SK-N-SH treated with all-trans-retinoic acid at 6 μM for 48 hours (cell line): ENCODE data around the gene ISOC2.

Source experiments
- ARNTL ChIP-seq: fragments of 450-650 bp; formaldehyde crosslinking; IDR thresholded peaks from 2 replicates; pipeline ENCODE4 v1.5.0; 2020; ENCODE audit warnings: low read depth, mild to moderate bottlenecking, moderate library complexity, borderline replicate concordance
- OSR1 ChIP-seq: fragments of 250-450 bp; sonication (Bioruptor Pico); IDR thresholded peaks from 2 replicates; pipeline ENCODE4 v1.8.0; 2022; ENCODE audit warnings: moderate library complexity, mild to moderate bottlenecking, inconsistent platforms
- RARB ChIP-seq: fragments of 250-450 bp; sonication (Bioruptor Pico); IDR thresholded peaks from 2 replicates; pipeline ENCODE4 v1.8.0; 2021; ENCODE audit warnings: mild to moderate bottlenecking, moderate library complexity
- ZC3H10 ChIP-seq: fragments of 250-450 bp; sonication (Bioruptor Pico); IDR thresholded peaks from 2 replicates; pipeline ENCODE4 v1.5.1; 2021; ENCODE audit warnings: mild to moderate bottlenecking, moderate library complexity
- ZFP3 ChIP-seq: fragments of 250-450 bp; sonication (Bioruptor Pico); IDR thresholded peaks from 2 replicates; pipeline ENCODE4 v1.5.0; 2020; ENCODE audit warnings: mild to moderate bottlenecking, moderate library complexity
- ZFP30 ChIP-seq: fragments of 450-650 bp; formaldehyde crosslinking; IDR thresholded peaks from 2 replicates; pipeline ENCODE4 v1.5.0; 2022; ENCODE audit warnings: mild to moderate bottlenecking, moderate library complexity
- TF ChIP-seq, protein P1 (sequence below): fragments of 250-450 bp; sonication (Bioruptor Pico); IDR thresholded peaks from 2 replicates; pipeline ENCODE4 v1.8.0; 2020; ENCODE audit warnings: mild to moderate bottlenecking, moderate library complexity, borderline replicate concordance
- TF ChIP-seq, protein P2 (sequence below): fragments of 250-450 bp; sonication (Bioruptor Pico); IDR thresholded peaks from 2 replicates; pipeline ENCODE4 v1.5.0; 2020; ENCODE audit warnings: mild to moderate bottlenecking, moderate library complexity
- TF ChIP-seq, protein P3 (sequence below): fragments of 250-450 bp; sonication (Bioruptor Pico); IDR thresholded peaks from 2 replicates; pipeline ENCODE4 v1.5.1; 2020; ENCODE audit warnings: low read depth, mild to moderate bottlenecking, moderate library complexity

DNA sequence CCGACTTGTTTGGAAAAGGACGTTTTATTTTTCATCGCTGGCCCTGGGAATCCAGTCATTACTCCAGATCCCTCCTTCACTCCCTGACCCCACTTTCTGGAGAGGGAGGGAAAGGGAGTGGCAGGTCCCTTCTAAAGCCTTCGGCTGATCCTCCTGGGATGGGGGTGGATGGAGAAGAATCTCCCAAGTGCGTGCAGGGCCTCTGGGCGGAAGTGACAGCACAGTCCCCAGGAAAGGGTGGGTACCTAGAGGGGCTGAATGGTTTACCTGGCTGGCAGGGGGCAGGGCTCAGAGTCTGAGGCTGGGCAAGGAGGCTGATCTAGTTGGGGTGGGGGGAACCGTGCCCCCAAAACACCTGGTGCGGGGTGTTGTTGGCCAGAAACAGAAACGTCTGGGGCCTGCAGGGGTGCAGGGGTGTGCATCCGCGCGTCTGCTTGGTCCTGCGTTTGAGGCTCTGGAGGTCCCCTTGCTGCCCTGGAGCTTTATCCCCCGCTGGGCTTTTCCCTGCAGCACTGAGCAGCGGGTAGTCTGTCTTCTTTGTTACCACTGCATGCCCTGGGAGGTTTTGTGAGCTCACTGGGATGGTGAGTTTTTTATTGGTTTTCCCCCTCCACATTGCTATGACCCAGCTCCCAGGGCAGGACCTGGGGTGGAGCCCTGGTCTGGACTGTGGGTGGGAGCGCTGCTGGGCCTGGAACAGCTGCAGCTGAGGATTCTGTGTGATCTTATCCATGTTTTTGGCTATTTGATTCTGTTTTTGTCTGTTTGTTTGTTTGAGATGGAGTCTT lies 12.0 kb upstream of the ISOC2 start:
- no peak for TF ChIP-seq ZFP30 (CRISPR knock-in tag)
- TF ChIP-seq, protein P1, sequence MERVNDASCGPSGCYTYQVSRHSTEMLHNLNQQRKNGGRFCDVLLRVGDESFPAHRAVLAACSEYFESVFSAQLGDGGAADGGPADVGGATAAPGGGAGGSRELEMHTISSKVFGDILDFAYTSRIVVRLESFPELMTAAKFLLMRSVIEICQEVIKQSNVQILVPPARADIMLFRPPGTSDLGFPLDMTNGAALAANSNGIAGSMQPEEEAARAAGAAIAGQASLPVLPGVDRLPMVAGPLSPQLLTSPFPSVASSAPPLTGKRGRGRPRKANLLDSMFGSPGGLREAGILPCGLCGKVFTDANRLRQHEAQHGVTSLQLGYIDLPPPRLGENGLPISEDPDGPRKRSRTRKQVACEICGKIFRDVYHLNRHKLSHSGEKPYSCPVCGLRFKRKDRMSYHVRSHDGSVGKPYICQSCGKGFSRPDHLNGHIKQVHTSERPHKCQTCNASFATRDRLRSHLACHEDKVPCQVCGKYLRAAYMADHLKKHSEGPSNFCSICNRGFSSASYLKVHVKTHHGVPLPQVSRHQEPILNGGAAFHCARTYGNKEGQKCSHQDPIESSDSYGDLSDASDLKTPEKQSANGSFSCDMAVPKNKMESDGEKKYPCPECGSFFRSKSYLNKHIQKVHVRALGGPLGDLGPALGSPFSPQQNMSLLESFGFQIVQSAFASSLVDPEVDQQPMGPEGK (CRISPR knock-in tag) = no peak
- TF ChIP-seq ZC3H10 = no peak
- no peak for TF ChIP-seq ZFP3 (CRISPR knock-in tag)
- TF ChIP-seq ARNTL (CRISPR knock-in tag) = no peak
- TF ChIP-seq, protein P2, sequence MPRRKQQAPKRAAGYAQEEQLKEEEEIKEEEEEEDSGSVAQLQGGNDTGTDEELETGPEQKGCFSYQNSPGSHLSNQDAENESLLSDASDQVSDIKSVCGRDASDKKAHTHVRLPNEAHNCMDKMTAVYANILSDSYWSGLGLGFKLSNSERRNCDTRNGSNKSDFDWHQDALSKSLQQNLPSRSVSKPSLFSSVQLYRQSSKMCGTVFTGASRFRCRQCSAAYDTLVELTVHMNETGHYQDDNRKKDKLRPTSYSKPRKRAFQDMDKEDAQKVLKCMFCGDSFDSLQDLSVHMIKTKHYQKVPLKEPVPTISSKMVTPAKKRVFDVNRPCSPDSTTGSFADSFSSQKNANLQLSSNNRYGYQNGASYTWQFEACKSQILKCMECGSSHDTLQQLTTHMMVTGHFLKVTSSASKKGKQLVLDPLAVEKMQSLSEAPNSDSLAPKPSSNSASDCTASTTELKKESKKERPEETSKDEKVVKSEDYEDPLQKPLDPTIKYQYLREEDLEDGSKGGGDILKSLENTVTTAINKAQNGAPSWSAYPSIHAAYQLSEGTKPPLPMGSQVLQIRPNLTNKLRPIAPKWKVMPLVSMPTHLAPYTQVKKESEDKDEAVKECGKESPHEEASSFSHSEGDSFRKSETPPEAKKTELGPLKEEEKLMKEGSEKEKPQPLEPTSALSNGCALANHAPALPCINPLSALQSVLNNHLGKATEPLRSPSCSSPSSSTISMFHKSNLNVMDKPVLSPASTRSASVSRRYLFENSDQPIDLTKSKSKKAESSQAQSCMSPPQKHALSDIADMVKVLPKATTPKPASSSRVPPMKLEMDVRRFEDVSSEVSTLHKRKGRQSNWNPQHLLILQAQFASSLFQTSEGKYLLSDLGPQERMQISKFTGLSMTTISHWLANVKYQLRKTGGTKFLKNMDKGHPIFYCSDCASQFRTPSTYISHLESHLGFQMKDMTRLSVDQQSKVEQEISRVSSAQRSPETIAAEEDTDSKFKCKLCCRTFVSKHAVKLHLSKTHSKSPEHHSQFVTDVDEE (CRISPR knock-in tag) = no peak
- TF ChIP-seq RARB (CRISPR knock-in tag) = no peak
- no peak for TF ChIP-seq OSR1 (CRISPR knock-in tag)
- TF ChIP-seq, protein P3, sequence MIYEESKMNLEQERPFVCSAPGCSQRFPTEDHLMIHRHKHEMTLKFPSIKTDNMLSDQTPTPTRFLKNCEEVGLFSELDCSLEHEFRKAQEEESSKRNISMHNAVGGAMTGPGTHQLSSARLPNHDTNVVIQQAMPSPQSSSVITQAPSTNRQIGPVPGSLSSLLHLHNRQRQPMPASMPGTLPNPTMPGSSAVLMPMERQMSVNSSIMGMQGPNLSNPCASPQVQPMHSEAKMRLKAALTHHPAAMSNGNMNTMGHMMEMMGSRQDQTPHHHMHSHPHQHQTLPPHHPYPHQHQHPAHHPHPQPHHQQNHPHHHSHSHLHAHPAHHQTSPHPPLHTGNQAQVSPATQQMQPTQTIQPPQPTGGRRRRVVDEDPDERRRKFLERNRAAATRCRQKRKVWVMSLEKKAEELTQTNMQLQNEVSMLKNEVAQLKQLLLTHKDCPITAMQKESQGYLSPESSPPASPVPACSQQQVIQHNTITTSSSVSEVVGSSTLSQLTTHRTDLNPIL (CRISPR knock-in tag) = no peak
